A673 (cell line): Measurements from ENCODE around the gene LRRC15. TPM values are rescaled to one million over a fixed set of nuclear protein-coding genes. Genes with fewer than 3 reads are reported as not detected.

Experiments
- BruUV-seq: library from RNA; stranded (reverse); fragments of 400-500 nt; replicated peaks from 2 replicates; lab custom pipeline; 2021; lab: Mats Ljungman, UMichigan
- CTCF ChIA-PET: fragments of 300-600 bp; sonication (Branson Sonifier 250); formaldehyde crosslinking; loops from one replicate; lab custom pipeline; 2022; ENCODE audit warnings: antibody characterized with exemption; lab: Charles Lee
- POLR2A ChIA-PET: fragments of 300-600 bp; sonication (Branson Sonifier 250); formaldehyde crosslinking; loops from one replicate; lab custom pipeline; 2022; ENCODE audit warnings: antibody characterized with exemption; ENCODE audit not compliant: low non-redundant PET; lab: Charles Lee
- DNase-seq: peaks from one replicate; pipeline ENCODE4 v3.0.0-alpha.2; 2015; ENCODE audit warnings: low spot score
- H3K27ac ChIP-seq: fragments of 200-600 bp; sonication (generic); 2 replicates; pipeline ENCODE4 v1.5.1; 2016; ENCODE audit warnings: mixed run types, low read depth, mild to moderate bottlenecking, mixed read lengths, antibody characterized with exemption, low read length; ENCODE audit not compliant: poor library complexity, severe bottlenecking
- H3K27me3 ChIP-seq: fragments of 200-600 bp; sonication (generic); replicated peaks from 2 replicates; pipeline ENCODE4 v1.6.1; 2017; ENCODE audit warnings: mixed run types, low read depth, mild to moderate bottlenecking, mixed read lengths, antibody characterized with exemption, low read length; ENCODE audit not compliant: insufficient read depth, poor library complexity
- H3K36me3 ChIP-seq: fragments of 200-600 bp; sonication (generic); 2 replicates; pipeline ENCODE4 v1.6.1; 2016; ENCODE audit warnings: mixed run types, mild to moderate bottlenecking, mixed read lengths, antibody characterized with exemption, low read length; ENCODE audit not compliant: insufficient read depth, poor library complexity, severe bottlenecking
- H3K4me1 ChIP-seq: fragments of 200-600 bp; sonication (generic); 2 replicates; pipeline ENCODE4 v1.6.1; 2017; ENCODE audit warnings: mixed run types, mild to moderate bottlenecking, mixed read lengths, antibody characterized with exemption, low read length; ENCODE audit not compliant: insufficient read depth, poor library complexity, severe bottlenecking
- H3K4me3 ChIP-seq: fragments of 200-600 bp; sonication (generic); 2 replicates; pipeline ENCODE4 v1.5.1; 2016; ENCODE audit warnings: low read depth, mixed run types, mild to moderate bottlenecking, mixed read lengths, low read length; ENCODE audit not compliant: poor library complexity, severe bottlenecking
- H3K9me3 ChIP-seq: fragments of 200-600 bp; sonication (generic); 2 replicates; pipeline ENCODE4 v1.6.1; 2016; ENCODE audit warnings: mixed run types, low read depth, mild to moderate bottlenecking, mixed read lengths, antibody characterized with exemption, low read length; ENCODE audit not compliant: poor library complexity, severe bottlenecking
- EZH2 ChIP-seq: fragments of 200-600 bp; sonication (generic); IDR thresholded peaks from 2 replicates; pipeline ENCODE4 v1.6.1; 2017; ENCODE audit warnings: borderline replicate concordance, low read depth, mild to moderate bottlenecking, mixed read lengths, antibody characterized with exemption, low read length; ENCODE audit not compliant: poor library complexity, severe bottlenecking
- intact Hi-C: fragments of 100-400 bp; cut with micrococcal nuclease; formaldehyde crosslinking; loops from one replicate; pipeline ENCODE4 v1.10.0; 2022; ENCODE audit not compliant: unreplicated experiment
- total RNA-seq: library from RNA; stranded (reverse); gene quantifications from 2 replicates; pipeline ENCODE4 v1.2.3, GENCODE V29; 2021
- TF ChIP-seq, protein P1 (sequence below): fragments of 300-800, 200-600 bp; sonication (generic); conservative IDR thresholded peaks from 2 replicates; pipeline ENCODE4 v1.5.1; 2017; ENCODE audit warnings: low read depth, mild to moderate bottlenecking, antibody characterized with exemption, low read length, moderate library complexity, mixed read lengths

LRRC15 gene
- total RNA-seq, 1 experiment from 2014 or later: not detected

DNA sequence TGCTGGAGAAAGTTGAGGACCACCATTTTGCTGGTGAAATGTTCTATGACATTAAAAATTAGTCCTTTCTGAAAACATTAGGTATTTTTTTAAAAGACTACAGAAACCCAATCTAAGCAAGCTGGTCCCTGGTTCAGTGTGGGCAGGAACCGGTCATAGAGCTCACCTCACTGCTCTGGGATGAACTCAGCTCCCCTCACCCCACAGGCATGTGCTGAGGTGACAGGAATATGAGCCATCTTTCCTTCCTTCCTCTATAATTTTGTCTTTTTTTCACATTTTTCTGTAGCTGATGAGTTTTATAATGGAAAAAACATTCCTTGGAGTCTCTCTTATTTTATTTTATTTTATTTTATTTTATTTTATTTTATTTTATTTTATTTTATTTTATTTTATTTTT lies 8.2 kb upstream of the LRRC15 start:
- TF ChIP-seq EZH2: no peak
- H3K4me3 ChIP-seq: no peak overlapping the region
- ChIA-PET POLR2A (interaction anchor here (0.7 kb wide), 1 partner anchor 501 kb away, joined by 4 read pairs; no protein-coding TSS in a partner anchor), CTCF (no interaction called here)
- BruUV-seq: no TSS peak
- H3K27me3 ChIP-seq: no peaks in the 10 kb centered on the region
- H3K4me1 ChIP-seq: peaks cover 11% of the 10 kb centered on the region
- no peaks in the 10 kb centered on the region for H3K9me3 ChIP-seq
- intact Hi-C loops: no loop called here
- no peak for DNase-seq
- H3K27ac ChIP-seq: no peak overlapping the region
- no peaks in the 10 kb centered on the region for H3K36me3 ChIP-seq

DNA sequence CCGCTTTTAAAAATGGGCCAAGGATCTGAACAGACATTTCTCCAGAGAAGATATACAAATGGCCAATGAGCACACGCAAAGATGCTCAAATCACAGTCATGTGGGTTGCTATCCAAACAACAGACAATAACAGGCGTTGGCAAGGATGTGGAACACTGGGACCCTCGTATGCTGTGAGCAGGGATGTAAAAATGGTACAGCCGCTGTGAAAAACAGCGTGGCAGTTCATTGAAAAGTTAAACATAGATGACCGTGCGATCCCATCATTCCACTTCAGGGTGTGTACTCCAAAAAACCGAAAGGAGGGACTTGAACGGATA lies 6.7 kb upstream of the LRRC15 start:
- intact Hi-C loops: no loop called here
- Histone ChIP-seq H3K36me3 (no peaks in the 10 kb centered on the region), H3K27ac (no peak overlapping the region), H3K4me3 (no peak overlapping the region), H3K9me3 (no peaks in the 10 kb centered on the region), H3K27me3 (no peaks in the 10 kb centered on the region), H3K4me1 (peaks cover 6% of the 10 kb centered on the region)
- no peak for TF ChIP-seq EZH2
- TF ChIP-seq, protein P1, sequence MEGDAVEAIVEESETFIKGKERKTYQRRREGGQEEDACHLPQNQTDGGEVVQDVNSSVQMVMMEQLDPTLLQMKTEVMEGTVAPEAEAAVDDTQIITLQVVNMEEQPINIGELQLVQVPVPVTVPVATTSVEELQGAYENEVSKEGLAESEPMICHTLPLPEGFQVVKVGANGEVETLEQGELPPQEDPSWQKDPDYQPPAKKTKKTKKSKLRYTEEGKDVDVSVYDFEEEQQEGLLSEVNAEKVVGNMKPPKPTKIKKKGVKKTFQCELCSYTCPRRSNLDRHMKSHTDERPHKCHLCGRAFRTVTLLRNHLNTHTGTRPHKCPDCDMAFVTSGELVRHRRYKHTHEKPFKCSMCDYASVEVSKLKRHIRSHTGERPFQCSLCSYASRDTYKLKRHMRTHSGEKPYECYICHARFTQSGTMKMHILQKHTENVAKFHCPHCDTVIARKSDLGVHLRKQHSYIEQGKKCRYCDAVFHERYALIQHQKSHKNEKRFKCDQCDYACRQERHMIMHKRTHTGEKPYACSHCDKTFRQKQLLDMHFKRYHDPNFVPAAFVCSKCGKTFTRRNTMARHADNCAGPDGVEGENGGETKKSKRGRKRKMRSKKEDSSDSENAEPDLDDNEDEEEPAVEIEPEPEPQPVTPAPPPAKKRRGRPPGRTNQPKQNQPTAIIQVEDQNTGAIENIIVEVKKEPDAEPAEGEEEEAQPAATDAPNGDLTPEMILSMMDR: no peak
- BruUV-seq: no TSS peak
- POLR2A ChIA-PET: no interaction called here
- CTCF ChIA-PET: no interaction called here
- DNase-seq: no peak

DNA sequence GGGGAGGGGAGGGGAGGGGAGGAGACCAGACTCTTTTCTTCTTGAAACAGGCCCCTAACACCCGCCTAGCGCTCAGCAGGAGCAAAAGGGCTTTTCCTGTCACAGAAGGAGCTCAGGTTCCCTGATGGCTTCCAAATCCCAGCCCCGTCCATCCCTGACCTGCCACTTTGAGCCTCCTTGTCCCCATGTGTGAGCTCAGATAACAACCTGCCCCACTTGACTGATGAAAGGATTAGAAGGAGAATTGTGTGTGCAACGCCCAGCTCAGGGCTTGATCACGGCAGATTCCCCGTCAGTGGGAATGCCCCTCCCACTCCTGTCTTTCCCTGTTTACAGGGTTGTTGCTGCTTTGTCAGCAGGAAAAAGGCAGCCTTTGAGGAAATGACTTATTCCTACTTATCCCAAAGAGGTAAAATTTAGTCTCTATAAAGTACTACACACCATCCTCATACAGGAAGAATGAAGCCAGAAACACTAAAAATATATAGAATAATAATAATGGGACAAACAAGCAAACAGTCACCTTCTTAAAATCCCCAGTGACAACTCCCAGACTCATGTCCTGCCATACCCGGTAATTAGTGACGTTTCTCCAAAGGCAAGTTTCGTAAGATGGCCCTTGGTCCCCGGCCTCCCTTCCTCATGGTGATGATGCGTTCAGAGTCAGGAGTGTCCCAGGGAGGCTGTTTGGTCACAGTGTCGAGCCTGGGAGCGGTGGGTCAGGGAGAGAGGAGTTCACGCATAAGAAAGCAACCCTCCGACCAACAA lies 6.1 kb upstream of the LRRC15 start:
- H3K9me3 ChIP-seq: no peaks in the 10 kb centered on the region
- H3K4me1 ChIP-seq: peaks cover 6% of the 10 kb centered on the region
- TF ChIP-seq, protein P1: no peak
- no peak for TF ChIP-seq EZH2
- no peaks in the 10 kb centered on the region for H3K27me3 ChIP-seq
- CTCF ChIA-PET: no interaction called here
- no peak overlapping the region for H3K27ac ChIP-seq
- intact Hi-C loops: no loop called here
- POLR2A ChIA-PET: interaction anchor here (0.5 to 0.7 kb wide), 2 partner anchors 48 to 222 kb away, joined by 3 read pairs; no protein-coding TSS in a partner anchor
- no peaks in the 10 kb centered on the region for H3K36me3 ChIP-seq
- BruUV-seq: no TSS peak
- peak; percentile 62 for DNase-seq
- no peak overlapping the region for H3K4me3 ChIP-seq
